Brain pericyte (primary cell): ENCODE results near the gene ELMO1.

Experiments used
- DNase-seq: peaks from one replicate; pipeline ENCODE4 v3.0.0-alpha.2; 2012; ENCODE audit warnings: low read depth, low spot score

ELMO1 gene

DNA sequence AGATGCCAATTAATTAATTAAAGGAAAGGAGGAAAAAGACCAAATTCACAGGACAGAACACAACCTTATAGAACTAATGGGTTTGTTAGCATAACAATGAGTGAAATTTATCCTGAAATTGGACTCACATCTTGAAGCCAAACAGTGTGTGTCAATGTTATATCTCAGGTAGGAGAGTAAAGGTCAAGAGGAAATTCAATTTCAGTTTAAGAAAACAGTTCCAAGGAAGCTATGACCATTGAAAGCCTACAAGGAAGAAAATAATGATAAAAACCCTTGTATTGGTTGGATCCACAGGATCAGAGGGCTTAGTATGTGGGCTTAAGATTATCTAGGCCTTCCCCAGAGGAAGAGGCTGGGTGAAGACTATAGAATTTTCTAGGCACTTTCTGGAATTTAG lies 525.5 kb downstream of the ELMO1 start:
- DNase-seq: no peak

DNA sequence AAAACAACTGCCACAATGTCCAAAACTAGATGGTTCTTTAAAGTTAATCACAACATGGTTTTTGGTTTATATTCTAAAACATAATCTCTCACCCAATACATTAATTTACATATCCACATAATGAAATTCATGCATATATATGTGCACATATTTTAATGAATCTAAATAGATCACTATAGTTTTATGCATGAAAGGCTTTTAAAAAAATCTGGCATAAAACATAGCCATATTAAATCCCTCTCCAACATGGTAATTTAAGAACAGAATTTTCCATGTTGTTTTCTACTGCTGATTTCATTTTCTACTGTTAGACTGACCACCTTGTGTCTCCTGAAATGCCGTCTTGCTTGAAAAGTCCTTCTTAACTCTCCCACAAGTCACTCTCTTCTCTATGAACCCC lies 528.2 kb downstream of the ELMO1 start:
- DNase-seq: no peak

DNA sequence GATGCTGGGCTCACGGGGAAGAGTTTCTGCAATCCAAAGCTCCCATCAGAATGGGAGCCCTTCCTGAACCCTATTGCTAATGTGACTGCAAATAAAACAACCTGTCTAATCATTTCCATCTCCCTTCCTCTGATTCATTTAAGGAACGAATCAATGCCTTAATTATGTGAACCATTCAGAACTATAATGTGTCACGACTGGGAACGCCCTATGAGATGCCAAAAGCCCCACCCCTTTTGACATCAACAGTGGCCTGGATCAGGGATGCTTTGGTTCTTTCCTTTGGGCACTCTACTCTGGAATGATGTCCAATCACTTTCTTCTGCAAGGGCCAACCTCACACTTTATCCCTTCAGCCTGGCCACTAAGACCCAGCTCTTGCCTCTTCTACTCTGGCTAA lies 528.9 kb downstream of the ELMO1 start:
- no peak for DNase-seq

DNA sequence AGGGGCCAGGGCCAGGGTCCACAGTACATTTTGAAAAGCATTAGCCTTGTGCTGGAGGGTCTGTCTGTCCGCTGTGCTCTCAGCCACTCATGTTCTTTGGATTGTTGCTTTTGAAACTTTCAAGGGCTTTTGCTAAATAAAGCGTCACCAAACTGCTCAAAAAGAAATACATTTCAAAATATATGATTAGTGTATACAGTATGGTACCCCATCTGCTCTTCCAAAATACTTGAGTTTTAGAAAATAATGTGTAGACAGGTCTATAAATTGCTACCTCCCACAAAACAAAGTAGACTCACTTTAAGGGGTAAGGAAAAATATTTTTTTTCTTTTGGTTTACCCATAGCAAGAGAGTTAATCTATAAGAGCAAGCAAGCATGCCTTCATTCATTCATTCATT lies 530.1 kb downstream of the ELMO1 start:
- no peak for DNase-seq

DNA sequence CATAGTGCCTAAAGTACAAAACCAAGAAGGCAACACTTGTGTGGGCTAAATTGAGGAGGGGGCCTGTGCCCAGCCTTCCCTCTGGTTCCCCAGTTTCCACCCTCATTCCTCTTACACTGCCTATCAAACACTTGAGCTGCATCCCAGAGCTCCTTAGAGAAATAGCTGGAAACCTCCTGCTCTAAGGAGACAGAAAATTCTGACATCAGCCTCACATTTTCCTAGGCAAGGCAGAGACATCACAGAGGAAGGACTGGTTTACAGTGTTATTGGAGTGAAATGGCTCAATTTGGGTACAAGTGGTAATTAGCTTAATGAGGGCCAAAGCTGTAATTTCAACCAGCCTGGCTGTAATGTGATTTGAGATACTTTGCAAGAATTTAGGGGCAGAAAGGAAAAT lies 532.0 kb downstream of the ELMO1 start:
- DNase-seq: no peak

DNA sequence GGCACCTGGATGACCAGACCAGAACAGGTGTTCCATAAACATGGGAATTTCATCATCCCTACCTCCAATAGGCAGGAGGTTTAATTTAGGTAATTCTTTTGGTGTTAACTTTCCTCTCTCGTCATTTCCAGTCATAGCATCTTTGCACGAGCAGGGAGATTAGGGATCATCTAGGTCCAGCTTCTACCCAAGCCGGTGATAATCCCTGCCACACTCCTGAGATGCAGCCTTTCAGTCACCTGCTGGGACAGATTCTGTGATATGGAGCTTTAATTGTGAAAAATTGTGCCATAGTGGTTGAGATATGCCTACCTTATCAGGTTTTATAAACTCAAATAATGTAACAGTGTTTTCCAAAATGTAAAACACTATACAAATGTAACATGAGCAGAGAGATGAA lies 532.5 kb downstream of the ELMO1 start:
- no peak for DNase-seq

DNA sequence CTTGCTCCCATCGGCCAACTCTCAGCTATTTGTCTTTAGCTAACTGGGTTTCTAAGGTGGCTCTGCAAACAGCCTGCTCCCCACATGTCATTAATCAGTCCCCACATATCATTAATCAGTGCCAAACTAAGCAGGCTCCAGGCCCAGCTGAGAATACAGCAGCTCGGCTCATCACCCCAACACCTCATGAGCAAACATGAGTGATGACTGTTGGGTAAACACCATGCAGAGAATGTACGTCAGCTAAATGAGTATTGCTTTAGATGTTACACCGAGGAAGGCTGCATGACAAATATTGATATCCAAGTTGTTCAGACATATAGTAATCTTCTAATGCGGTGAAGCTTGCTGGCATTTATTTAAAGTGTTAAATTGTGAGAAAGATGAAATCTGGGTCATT lies 536.9 kb downstream of the ELMO1 start:
- DNase-seq: no peak

DNA sequence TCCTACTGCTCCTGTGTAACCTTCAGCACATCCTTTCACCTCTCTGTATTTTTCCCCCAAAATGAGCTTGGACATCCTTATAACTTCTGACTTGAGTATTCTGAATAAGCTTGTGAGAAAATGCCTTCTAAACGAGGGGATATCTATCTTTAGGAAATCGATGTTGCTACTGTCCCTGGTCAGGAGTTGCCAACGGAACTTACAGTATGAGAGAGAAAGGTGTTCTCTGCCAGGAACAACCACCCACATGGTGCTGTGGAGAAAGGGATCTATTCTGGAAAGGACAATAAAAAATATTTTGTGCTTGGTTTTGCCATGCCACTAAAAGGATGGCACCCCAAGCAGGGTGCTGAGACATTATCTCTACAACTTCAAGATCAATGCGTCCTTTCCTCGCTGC lies 537.8 kb downstream of the ELMO1 start:
- DNase-seq: no peak

DNA sequence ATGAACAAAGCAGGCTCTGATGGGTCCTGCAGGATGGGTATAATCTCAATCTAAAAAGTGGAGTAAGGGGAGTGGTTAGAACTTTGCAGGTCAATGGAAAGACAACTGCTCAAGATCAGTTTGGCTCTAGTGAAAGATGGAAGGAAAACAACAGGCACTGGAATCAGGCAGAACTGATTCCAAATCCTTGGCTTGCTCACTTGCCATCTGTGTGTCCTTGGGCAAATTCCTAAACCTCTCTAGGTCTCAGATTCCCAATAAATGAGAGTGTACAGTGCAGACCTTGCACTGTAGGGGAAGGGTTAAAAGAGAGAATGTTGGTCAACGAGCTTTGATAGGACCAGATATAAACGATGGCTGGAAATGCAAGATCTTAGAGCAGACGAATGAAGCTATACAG lies 538.3 kb downstream of the ELMO1 start:
- no peak for DNase-seq

DNA sequence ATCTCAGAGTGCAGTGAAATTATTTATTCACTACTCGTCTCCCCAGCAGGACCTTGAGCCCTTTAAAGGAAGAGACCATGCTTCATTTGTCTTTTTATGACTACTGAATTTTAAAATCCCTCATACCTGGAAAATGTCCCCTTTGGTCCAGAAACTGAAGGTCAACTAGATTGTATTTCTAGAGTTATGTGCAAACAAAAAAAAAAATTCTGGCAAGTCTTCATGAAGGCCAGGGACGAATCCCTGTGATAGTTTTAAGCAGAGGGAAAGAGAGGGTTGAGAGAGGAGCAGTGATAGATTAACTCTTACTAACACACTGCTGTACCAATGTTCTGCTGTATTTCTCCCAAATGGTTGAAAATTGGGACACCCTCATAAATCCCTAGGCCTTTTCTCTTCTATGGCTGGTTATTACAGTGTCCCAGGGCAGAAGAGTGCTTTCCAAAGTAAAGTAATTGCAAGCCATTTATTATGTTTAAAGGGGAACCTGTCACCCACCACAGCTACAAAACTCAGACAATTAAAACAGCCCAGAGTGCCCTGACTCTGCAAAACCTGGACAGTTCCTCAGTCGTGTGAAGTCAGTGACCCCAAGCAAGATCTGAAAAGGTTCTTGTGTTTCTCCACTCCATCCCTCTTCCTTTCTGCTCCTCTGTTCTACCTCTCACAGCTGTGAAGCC lies 541.6 kb downstream of the ELMO1 start:
- no peak for DNase-seq

DNA sequence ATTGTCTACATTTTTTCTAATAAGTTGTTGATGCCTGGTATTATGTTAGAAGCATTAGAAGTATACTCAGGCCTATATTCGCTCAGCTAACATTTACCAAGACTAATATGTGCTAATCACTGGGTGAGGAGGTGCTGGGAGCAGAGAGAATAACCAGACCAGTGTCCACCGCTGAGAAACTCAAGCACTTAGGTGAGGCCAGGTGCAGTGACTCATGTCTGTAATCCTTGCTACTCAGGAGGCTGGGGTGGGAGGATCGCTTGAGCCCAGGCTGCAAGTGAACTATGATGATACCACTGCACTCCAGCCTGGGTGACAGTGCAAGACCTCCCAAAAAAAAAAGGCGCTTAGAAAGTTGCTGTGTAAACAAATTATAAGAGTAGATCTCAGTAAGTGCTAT lies 542.2 kb downstream of the ELMO1 start:
- no peak for DNase-seq

DNA sequence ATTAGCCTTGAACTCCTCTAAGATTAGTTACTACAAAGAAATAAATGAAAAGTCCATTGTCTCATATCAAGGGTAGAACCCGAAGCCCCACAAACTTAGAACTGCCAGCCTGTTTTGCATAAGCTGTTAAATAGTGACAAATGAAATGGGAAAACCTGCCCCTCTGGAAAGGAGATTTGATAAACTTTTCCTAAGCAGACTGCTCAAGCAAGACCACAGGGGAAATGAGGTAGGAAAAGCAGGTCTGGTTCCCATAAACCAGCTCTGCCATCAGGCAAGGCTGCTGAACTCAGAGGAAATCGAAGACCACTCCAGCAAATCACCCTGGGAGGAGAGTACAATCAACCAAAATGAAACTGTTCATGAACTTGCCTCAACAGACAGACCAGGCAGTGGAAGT lies 542.8 kb downstream of the ELMO1 start:
- no peak for DNase-seq

DNA sequence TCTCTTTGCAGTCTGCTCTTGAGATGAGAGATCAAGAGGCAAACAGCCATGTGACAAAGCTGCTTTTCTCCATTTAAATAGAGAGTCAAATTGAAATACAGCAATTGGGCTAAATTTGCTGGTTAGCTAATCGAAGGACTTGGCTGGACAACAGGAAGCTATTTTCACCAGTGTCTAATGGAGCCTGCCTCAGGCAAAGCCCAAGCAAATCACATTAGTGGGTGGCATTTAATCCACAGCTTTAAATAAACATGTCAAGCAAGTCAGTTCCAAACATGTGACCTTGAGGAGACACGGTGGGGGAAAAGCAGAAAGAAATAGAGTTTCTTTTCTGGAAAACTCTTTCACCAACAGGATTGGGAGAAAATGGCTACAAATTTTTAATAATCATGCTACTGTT lies 543.9 kb downstream of the ELMO1 start:
- no peak for DNase-seq

DNA sequence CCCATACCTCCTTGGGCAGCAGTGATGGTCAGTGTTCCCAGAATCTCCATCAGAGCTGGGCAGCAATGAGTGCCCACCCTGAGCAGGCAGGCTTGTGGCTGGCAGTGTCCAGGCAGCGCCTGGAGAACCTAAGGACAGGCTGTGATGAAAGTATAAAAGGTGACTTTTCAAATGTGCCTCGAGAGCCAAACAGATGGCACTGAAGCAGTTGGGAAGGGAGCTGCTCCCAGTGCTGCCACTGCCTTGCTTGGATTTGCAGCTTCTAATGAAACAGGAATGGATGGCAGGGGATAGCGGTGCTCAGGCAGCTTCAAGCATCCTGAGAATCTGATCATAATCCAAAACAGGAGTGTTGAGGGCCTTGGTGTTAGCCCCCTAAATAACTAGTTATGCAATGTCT lies 544.6 kb downstream of the ELMO1 start:
- no peak for DNase-seq

DNA sequence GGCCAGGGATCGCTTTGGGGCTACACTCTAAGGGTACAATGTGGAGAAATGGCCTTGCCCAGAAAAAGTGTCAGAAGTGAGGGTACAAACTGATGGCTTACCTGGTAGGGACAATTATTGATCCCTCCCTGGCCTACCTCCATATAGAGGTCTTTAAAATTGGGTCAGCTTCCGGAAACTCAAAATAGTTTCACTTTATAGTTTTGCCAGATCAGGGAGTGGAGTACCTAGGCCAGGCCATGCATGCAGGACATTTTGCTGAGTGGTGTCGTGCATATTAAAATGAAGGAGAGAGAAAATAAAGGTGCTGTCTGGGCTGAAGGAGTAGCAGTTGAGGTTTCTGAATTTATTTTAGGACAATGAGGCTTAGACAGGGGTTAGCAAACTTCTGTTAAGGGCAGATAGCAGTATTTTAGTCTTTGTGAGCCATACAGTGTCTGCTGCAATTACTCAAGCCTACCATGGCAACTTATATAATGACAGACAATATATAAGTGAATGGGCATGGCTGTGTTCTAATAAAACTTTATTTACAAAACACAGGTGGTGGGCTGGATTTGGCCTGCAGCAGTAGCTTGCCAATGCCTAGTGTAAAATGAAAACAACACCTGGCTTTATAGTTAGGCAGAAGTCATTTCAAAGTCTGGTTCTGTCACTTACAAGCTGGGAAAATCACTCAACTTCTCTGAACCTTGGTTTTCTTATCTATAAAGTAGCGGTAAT lies 547.5 kb downstream of the ELMO1 start:
- no peak for DNase-seq

DNA sequence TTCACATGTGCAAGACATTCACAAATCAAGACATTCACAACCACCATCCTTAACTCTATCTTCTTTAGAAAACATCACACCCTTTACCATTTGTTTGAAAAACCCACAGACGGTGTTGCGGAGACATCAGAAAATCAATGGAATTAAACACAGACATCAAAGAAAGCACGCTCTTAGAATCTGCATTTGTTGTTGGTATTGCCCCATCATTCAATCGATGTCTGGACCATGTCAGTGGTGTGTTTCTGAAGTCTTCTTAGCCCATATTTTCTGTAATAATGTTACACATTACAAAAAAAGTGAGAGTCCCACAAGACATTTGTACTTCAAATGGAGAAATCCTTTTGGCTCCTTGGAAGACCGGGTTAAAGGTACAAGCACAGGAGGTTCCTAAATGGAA lies 550.5 kb downstream of the ELMO1 start:
- no peak for DNase-seq

DNA sequence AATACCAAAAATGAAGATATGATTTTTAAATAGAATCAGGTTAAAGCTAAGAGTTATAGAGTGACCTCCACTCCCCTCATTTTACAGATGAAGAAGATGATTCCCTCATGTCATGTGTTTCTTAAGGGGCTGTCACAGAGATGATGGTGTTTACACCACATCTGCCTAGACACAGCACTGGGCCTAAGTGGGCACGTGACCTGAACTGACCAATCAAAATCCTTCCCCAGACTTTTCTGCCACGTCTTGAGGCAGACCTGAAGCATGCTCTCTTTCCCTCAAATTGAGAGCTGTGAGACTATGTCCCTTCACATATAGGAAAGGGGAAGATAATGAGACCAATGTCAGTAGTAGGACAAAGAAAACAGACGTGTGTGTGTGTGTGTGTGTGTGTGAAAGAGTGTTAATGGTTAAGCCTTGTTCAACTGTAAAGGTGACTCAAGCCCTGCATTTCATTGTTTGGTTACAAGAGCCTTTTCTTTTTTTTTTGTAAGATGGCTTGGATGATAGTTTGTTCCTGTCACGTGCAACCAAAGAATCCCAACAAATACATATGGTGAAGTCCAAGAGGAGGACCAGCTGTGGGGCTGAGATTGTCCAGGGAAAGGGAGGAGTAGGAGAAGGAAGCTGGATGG lies 551.6 kb downstream of the ELMO1 start:
- no peak for DNase-seq

DNA sequence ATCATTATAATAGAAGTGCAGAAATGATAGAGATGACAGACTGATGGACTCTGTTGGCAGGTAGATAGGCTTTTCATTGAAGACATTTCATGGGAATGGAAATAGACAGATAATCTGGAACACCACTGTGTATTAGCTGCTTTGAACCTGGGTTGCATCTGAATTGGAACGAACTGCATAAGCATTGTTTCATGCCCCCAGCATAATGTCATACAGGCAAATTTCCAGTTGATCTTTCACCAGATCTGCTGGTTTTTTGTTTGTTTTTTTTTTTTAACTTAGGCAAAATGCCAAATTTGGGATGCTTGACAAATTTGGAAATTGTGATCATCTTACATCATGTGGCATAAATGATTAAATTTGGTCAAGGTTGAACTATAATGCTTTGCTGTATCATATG lies 552.2 kb downstream of the ELMO1 start:
- DNase-seq: no peak

DNA sequence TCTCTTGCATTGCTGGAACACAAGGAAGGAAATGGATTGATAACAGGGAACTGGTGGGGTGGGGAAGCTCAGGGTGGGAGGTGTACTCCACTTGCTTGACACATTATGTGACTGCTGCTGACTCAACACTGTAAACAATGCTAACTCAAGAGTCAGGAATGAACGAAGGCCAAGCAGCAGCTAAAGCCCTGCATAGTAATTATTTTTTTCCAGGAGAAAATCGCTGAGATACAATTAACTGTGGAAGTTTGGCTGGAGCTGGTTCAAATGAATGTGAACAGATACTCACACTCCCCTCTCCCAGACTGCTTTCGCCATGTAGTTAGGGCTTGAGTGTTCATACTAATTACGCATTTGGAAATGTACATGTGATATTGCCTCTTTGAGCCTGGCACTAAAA lies 553.5 kb downstream of the ELMO1 start:
- no peak for DNase-seq

DNA sequence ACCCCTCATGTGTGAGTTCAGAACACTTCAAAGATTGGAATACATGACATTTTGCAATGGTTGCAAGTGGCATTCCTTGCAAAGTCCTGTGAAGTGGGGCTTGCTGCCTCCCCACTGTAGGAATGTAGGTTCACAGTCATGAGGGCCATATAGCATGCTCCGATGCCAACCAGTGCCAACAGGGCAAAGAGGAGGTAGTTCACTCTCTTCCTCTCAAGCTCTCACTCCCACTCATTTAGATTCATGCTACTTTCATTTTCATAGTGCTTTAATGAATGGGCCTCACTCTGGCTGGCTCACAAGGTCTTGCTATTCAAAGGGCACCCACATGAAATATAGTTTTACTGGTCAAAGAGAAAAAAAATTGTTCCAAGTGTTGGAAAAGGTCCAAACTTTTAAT lies 554.5 kb downstream of the ELMO1 start:
- no peak for DNase-seq

DNA sequence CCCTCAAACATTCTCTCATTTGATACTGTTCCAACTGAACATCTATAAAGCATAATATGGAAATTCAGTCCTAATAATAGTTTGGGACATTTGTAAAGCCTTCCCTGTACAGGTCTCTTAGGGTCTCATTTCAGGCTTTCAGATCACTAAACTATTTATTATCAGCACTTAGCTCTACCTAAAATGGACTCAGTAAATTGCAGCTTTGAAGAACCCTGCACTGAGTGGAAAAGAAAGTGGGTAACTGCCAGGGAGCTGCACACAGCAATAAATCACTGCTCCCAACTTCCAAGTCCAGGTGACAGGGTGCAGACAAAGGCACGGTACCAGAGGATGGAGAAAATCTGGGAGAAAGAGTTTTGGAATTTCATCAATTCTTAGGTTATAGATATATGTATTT lies 559.5 kb downstream of the ELMO1 start:
- no peak for DNase-seq

DNA sequence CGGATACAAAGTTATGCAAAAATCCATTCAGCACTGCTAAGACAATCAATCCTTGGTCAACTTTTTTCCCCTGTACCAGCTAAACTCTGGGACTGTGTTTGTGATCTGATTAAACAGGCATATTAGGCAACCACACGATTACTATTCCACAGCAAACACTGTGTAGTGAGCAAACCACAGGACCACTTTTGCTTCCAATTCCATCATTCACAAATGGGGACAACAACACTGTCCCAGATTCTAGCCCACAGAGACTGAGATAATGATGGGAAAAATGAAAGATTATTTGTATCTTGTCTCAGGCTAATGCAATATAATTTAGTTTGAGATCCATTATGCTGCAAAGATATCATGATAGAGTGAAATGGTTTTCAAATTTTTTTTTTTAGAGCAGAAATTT lies 560.7 kb downstream of the ELMO1 start:
- no peak for DNase-seq

DNA sequence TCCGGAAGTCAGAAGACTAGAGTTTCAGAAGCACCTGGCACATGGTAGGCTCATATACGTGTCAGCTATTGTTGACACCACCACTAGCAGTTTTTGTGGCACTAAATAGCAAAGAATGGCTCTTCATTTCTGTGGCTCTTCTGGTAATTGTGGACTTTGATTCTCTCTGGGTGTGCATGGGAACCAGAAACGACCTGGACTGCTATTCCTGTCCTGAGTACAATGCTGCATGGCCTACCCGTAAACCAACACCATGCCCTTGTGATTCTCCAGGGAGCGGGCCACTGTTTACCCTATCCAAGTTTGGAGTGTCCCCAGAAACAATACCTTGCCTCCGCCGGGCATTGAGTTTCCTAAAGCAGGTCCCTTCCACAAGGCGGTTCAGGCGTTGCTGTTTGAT lies 561.4 kb downstream of the ELMO1 start:
- no peak for DNase-seq
